A549 (cell line): ENCODE data around the gene CCDC54.

ENCODE experiments used
- EP300 ChIP-seq, 2 experiments: fragments of >200 bp; sonication (Bioruptor Twin); formaldehyde crosslinking; IDR thresholded peaks; 2 replicates in 1 of 2; 3 replicates in 1 of 2; pipeline ENCODE4 v1.6.1; 2016 to 2017
- HOXA7 ChIP-seq: fragments of 250-450 bp; sonication (Bioruptor Pico); IDR thresholded peaks from 2 replicates; pipeline ENCODE4 v1.5.0; 2020; ENCODE audit warnings: mild to moderate bottlenecking, moderate library complexity
- NR3C1 ChIP-seq: fragments of >200 bp; sonication (Bioruptor Twin); formaldehyde crosslinking; IDR thresholded peaks from 3 replicates; pipeline ENCODE4 v1.6.1; 2017
- POLR2A ChIP-seq: IDR thresholded peaks from 2 replicates; pipeline ENCODE4 v1.6.1; 2012; ENCODE audit warnings: mild to moderate bottlenecking, low read length
- RAD21 ChIP-seq, 2 experiments: fragments of >200 bp in 1 of 2; sonication (Bioruptor Twin) in 1 of 2; formaldehyde crosslinking in 1 of 2; IDR thresholded peaks in 1 of 2; conservative IDR thresholded peaks in 1 of 2; 2 replicates in 1 of 2; 3 replicates in 1 of 2; pipeline ENCODE4 v1.6.1; 2012 to 2018; ENCODE audit warnings: inconsistent platforms in 1 of 2
- RCOR1 ChIP-seq: fragments of 150-350 bp; IDR thresholded peaks from 2 replicates; pipeline ENCODE4 v1.6.1; 2014; ENCODE audit warnings: antibody characterized with exemption, low read length, low read depth
- ZC3H11A ChIP-seq: fragments of 450-650 bp; IDR thresholded peaks from 2 replicates; pipeline ENCODE4 v1.6.1; 2014; ENCODE audit warnings: antibody characterized with exemption, mild to moderate bottlenecking
- TF ChIP-seq, protein P1 (sequence below): fragments of >200 bp; sonication (Bioruptor Twin); formaldehyde crosslinking; IDR thresholded peaks from 3 replicates; pipeline ENCODE4 v1.5.1; 2016
- TF ChIP-seq, protein P2 (sequence below): IDR thresholded peaks from 2 replicates; pipeline ENCODE4 v1.6.1; 2012; ENCODE audit warnings: low read depth, borderline replicate concordance
- TF ChIP-seq, protein P3 (sequence below): fragments of 150-350 bp; IDR thresholded peaks from 2 replicates; pipeline ENCODE4 v1.6.1; 2014; ENCODE audit warnings: low read depth, mild to moderate bottlenecking, low read length
- TF ChIP-seq, protein P4 (sequence below): fragments of 200-600 bp; sonication (generic); IDR thresholded peaks from 2 replicates; pipeline ENCODE4 v1.6.1; 2016; ENCODE audit warnings: antibody characterized with exemption, mild to moderate bottlenecking, moderate library complexity

DNA sequence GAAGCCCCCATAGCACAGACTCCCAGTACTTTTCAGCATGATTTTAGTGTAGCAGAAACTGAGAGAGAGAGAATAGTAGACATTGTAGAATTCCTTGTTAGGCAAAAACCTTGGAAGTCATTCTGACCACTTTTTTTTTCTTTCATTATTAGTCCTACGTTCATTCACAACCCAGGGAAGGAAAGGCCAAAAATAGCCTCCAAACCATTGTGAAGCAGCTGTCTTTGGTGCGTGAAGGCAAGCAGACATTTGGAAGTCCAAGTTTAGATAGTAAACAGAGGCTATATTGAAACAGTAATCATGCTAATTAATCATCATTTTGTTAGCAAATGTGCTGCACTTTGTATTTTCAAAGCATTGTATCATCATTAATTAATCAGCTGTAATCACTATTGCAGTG lies 34.5 kb downstream of the CCDC54 start:
- TF ChIP-seq, protein P1, sequence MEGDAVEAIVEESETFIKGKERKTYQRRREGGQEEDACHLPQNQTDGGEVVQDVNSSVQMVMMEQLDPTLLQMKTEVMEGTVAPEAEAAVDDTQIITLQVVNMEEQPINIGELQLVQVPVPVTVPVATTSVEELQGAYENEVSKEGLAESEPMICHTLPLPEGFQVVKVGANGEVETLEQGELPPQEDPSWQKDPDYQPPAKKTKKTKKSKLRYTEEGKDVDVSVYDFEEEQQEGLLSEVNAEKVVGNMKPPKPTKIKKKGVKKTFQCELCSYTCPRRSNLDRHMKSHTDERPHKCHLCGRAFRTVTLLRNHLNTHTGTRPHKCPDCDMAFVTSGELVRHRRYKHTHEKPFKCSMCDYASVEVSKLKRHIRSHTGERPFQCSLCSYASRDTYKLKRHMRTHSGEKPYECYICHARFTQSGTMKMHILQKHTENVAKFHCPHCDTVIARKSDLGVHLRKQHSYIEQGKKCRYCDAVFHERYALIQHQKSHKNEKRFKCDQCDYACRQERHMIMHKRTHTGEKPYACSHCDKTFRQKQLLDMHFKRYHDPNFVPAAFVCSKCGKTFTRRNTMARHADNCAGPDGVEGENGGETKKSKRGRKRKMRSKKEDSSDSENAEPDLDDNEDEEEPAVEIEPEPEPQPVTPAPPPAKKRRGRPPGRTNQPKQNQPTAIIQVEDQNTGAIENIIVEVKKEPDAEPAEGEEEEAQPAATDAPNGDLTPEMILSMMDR = no peak
- TF ChIP-seq, protein P2, sequence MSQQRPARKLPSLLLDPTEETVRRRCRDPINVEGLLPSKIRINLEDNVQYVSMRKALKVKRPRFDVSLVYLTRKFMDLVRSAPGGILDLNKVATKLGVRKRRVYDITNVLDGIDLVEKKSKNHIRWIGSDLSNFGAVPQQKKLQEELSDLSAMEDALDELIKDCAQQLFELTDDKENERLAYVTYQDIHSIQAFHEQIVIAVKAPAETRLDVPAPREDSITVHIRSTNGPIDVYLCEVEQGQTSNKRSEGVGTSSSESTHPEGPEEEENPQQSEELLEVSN = no peak
- TF ChIP-seq, protein P3, sequence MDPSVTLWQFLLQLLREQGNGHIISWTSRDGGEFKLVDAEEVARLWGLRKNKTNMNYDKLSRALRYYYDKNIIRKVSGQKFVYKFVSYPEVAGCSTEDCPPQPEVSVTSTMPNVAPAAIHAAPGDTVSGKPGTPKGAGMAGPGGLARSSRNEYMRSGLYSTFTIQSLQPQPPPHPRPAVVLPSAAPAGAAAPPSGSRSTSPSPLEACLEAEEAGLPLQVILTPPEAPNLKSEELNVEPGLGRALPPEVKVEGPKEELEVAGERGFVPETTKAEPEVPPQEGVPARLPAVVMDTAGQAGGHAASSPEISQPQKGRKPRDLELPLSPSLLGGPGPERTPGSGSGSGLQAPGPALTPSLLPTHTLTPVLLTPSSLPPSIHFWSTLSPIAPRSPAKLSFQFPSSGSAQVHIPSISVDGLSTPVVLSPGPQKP = no peak
- TF ChIP-seq RAD21 (conservative IDR thresholded peaks at IDR 0.05 in 1 of 2, IDR thresholded peaks at IDR 0.05 in 1 of 2) (no peak), POLR2A (no peak), HOXA7 (CRISPR knock-in tag) (no peak), EP300 (IDR thresholded peaks at IDR 0.05) (no peak), ZC3H11A (no peak), RCOR1 (no peak), NR3C1 (no peak)
- TF ChIP-seq, protein P4, sequence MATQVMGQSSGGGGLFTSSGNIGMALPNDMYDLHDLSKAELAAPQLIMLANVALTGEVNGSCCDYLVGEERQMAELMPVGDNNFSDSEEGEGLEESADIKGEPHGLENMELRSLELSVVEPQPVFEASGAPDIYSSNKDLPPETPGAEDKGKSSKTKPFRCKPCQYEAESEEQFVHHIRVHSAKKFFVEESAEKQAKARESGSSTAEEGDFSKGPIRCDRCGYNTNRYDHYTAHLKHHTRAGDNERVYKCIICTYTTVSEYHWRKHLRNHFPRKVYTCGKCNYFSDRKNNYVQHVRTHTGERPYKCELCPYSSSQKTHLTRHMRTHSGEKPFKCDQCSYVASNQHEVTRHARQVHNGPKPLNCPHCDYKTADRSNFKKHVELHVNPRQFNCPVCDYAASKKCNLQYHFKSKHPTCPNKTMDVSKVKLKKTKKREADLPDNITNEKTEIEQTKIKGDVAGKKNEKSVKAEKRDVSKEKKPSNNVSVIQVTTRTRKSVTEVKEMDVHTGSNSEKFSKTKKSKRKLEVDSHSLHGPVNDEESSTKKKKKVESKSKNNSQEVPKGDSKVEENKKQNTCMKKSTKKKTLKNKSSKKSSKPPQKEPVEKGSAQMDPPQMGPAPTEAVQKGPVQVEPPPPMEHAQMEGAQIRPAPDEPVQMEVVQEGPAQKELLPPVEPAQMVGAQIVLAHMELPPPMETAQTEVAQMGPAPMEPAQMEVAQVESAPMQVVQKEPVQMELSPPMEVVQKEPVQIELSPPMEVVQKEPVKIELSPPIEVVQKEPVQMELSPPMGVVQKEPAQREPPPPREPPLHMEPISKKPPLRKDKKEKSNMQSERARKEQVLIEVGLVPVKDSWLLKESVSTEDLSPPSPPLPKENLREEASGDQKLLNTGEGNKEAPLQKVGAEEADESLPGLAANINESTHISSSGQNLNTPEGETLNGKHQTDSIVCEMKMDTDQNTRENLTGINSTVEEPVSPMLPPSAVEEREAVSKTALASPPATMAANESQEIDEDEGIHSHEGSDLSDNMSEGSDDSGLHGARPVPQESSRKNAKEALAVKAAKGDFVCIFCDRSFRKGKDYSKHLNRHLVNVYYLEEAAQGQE = no peak
